Amniotic epithelial cell (primary cell): Measurements from ENCODE around the gene EHMT1.
"Not testable (repeated sequence)": the region's sequence is repeated elsewhere in the genome, so short reads cannot be mapped to it uniquely, and the experiment has no call there.

Experiments used
- DNase-seq: peaks from one replicate; pipeline ENCODE4 v3.0.0-alpha.2; 2010; ENCODE audit warnings: low read depth

Gene EHMT1

DNA sequence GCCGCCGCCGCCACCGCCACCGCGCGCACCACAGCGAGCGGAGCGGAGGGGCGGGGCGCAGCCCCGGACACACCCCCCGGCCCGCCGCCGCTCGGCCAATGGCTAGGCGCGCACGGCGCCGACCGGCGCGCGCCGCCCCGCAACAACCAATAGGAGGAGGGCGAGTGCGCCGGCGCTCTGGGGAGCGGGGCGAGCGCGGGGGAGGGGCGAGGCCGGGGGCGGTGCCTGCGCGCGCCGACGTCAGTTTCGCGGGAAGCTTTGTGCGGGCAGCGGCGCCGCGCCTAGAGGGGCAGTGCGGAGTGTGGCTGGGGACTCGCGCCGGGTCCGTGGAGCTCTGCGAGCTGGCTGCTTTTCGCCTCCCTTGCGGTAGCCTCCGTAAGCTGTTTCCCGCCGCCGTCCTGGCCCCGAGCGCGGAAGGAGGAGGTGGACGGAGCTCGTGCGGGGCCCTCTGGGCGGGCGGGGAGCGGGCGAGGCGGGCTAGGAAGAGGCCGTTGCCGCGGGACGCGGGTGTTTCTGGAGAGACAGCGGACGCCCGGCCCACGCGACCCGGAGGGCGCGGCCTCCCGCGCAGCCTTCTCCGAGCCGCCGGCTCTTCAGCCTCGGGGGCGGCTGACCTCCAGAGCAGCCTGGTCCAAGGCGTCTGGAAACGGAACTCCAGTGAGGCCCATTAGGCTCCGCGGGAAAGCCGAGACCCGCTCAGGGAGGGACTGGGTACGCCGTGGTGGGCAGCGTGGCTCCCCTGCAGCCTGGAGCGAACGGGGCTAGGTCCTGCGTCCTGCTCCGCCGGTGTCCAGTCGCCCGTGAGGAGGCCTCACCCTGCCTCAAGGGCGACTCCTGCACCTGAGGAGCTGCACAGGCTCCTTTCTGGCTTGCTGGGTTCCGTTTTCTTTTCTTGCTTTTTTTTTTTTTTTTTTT lies 28.1 kb upstream of the EHMT1 start, which contains the start of gene ZMYND19:
Gene ZMYND19, minus strand, starts transcription at position 44 of the 915 bp plus-strand sequence. CDS start 249 bp downstream, outside the sequence.
- peak; percentile 72 for DNase-seq

DNA sequence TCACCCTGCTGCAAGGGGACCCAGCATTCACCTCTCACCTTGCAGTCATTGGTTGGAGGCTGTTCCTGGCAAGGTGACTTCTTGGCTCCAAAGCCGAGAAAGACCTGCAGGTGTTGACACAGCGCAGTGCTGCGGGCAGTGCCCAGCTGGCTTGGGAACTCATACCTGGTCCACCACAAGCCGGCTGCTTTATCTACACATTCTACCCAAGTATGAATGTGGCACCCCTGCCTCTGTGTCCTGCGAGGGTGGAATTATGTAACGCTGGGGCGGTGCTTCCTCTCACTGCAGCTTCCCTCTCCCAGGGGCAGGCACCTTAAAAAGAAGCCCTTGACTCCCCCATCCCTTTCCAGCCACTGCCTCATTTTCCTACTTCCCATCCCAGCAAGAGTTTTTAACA lies 26.0 kb upstream of the EHMT1 start:
- no peak for DNase-seq

DNA sequence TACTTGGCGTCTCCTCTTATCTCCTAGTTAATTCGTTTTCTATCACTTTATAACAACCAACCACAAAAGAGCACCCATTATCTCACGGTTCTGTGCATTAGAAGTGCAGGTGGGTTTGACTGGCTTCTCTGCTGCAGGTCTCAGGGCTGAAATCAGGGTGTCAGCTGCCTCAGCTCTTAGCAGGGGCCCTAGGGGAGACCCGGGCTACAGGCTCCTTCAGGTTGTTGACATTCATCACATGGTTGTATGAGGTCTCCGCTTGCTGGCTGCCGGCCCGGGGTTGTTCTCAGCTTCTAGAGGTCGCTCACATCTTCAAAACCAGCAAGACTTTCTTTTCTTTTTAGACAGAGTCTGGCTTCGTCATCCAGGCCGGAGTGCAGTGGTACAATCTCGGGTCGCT lies 25.6 kb upstream of the EHMT1 start:
- no peak for DNase-seq

DNA sequence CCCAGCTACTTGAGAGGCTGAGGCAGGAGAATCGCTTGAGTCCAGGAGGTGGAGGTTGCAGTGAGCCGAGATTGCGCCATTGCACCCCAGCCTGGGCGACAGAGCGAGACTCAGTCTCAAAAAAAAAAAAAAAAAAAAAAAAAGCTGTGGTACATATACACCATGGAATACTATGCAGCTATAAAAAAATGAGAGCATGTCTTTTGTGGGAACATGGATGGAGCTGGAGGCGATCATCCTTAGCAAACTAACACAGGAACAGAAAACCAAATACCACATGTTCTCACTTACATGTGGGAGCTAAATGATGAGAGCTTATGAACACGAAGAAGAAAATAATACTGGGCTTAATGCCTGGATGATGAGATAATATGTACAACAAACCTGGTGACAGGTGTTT lies 22.2 kb upstream of the EHMT1 start:
- not testable (repeated sequence) for DNase-seq

DNA sequence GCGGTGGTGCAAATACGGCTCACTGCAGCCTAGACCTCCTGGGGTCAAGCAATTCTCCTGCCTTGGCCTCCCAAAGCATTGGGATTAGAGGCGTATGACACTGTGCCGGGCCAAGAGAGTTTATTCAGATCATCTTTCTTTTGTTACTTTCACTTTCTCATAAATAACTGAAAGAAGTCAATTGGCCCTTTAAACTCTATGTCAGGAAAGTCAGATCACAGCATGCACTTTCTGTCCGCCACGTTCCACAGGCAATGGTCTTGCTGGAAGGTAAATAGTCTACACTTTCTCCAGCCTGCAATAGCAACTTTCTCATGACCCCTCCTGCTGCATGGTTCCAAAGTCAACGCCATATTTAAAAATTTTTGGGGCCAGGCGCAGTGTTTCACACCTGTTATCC lies 19.9 kb upstream of the EHMT1 start:
- no peak for DNase-seq

DNA sequence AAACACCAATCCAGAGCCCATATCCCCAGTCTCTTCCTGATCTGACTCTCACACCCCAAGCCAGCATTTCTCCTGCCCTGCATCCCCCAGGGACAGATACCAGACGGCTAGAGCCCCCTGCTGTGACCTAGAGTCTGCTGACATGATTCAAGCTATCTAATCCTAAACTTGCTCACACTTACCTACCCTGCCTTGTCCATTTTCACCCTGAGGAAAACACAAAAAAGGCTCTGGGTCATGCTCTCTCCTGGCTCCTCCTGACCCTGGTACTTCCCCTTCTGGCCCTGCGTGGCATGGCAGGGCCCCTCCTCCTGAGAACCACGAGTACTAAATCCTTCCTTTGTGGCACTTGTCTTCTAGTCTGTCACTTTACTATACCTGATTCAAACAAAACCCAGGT lies 16.1 kb upstream of the EHMT1 start:
- no peak for DNase-seq

DNA sequence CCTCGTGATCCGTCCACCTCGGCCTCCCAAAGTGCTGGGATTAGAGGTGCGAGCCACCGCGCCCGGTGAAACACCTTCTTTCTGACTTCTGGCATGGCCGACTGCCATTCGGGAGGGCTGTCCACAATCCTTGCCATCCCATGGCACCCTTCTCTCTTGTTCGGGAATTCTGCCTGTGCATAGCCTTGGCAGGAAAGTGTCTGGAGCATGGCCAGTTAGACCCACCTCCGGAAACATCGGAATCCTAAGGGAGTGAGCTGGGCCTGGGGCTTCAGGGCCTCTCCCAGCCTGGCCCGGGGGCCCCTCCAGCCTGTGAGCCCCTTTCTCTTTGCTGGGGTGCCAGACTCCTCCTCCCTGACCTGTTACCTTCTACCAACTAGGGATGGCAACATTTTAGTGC lies 14.9 kb upstream of the EHMT1 start:
- DNase-seq: no peak

DNA sequence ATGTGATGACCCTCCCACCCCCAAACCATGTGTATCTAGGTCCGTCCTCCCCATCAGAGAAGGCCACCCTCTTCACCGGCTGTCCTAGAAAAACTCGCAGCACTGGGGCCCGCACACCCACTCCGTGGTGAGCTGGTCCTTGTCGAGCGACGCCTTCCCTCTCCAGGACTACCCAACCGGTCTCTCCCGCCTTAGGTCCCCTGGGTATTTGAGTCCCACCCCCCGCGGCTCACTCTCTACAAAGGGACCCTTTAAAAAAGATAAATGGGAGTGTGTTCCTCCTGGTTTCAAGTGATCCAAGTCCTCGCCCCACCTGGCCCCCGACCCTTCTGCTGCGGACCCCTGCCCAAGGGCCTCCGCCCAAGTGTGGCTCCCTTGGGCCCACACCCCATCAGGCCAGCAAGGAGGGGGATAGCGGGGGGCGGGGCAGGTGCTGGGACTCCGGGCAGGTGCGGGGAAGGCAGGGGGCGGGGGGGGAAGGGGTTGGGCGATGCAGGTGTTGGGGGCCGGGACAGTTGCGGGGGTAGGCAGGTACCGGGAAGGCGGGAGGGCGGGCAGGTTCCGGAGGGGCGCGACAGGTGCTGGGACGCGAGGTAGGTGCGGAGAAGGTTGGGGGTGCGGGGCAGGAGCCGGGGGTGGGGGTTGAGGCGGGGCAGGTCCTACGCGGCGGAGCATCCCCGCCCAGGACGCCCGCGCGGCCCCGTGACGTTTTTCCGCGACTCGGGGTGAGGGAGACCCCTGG lies 14.3 kb upstream of the EHMT1 start:
- DNase-seq: no peak

DNA sequence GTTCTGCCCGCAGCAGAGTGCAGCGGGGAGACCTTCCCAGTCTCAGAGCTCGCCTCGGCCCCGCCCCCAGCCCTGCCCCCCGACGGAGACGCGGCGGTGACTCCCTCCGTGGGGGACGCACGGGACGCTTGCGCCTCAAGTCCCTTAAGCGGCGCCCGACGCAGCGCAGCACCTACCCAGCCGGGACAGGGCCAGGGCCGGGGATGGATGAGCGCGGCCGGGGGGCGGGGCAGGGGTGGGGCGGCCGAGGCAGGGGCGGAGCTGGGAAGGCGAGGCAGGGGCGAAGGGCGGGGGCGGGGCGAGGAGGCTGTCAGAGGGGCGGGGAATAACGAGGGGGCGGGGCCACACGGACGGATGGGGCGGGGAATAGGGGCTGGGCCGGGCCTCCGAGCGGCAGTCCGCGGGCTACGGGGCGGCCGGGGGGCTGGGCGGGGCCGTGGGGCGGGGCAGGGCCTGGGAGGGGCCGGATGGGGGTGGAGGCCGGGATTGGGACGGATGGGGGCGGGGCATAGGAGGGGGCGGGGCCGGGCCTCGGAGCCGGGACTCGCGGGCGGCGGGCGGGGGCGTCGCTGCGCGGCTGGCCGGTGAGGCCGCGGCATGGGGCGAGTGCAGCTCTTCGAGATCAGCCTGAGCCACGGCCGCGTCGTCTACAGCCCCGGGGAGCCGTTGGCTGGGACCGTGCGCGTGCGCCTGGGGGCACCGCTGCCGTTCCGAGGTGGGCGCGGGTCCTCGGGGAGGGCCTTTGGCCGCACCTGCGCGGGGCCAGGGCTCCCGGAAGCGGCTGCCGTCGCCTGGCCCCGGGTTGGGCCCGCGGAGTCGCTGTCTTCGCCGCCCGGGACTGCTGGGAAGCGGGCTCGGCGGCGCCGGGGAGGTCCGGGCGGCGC lies 13.4 kb upstream of the EHMT1 start, which contains the start of gene ARRDC1:
Gene ARRDC1, plus strand, starts transcription at position 566 of the 884 bp plus-strand sequence. Its CDS starts 32 bp downstream, at position 598.
- DNase-seq: peak; percentile 70

DNA sequence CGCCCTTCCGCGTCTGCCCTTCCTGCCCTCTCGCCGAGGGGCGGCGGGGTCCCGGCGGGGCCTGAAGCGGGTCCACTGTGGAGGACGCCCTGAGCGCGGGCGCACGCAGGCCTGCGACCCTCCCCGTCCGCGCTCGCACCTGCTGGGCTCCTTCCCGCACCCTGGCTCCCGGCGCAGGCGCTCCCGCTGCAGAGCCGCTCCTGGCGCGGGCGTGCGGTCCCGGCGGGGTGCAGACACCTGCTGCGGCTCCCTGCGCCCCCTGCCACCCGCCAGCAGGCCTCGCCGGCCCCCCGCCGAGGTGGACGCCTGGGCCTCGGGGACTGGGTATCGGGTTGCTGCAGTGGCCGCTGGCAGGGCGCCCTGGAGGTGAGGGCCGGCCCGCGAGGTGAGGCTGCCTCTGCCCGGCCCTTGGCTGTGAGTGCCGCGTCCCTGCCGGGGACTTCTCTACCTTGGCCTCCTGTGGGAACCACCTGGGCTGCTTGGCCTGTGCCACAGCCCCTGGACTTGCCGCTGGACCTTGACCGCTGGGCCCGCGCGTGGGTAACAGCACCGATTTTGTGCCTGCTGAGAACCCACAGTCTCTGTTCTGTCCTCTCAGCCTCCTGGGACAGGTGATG lies 12.7 kb upstream of the EHMT1 start:
- DNase-seq: no peak

DNA sequence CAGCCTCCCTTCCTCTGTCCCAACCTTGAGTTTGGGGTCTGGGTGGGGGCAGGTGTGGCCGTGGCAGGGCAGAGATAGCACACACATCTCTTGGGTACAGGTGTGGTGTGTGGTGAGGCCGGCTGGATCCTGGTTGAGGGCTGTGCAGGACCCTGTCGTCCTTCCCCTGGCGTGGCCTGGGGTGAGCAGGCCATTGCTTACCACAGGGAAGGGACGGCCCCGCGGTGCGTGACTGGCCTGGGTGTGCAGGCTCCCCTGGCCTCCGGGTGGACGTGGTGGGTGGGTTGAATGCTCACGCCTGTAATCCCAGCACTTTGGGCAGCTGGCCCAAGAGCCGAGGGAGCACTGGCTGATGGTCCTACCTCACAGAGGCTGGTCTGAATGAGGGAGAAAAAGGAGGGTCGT lies 12.1 kb upstream of the EHMT1 start:
- no peak for DNase-seq

DNA sequence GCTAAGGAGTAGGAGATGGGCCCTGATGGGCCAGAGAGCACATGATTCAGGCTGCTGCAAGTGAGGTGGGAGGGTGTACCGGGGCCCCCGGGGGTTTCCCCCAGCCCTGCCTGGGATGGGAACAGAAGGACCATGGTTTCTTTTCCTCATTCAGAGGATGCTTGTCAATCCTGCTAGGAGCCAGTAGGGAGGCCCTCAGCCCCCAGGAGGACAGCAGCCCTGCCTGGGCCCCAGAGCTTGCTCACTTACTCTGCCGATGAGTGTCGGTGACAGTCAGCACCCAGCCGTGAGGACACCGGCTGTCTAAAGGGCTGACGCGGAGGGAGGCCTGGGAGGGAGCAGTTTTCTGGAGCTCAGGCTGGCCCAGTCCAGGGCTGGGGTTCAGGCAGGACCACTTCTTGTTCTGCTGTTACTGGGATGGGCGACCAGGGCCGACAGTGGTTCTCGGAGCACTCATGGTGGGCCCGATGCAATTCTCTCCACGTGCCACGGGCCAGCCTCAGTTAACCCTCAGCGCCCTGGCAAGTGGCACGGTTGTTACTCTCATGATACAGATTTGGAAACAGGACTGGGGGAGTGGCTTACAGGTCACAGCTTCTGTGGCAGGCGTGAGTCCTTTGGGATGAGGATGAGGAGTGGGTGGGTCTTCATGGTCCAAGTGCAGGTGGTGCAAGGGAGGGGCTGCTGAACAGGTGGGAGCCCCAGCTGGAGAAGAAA lies 11.5 kb upstream of the EHMT1 start:
- DNase-seq: no peak

DNA sequence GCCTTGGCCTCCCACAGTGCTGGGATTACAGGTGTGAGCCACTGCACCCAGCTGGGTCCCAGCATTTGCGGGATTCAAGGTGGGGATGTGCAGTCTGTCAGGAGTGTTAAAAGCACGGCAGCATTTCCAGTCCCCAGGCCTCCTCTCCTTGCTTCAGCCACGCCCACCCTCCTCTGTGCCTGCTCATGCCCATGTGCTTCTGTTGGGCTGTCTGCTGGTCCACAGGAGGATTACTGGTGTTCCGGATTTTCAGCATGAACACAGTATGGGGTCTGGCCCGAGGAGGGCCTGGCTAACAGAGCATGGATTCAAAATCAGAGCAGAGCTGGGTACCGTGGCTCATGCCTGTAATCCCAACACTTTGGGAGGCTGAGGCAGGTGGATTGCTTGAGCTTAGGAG lies 7.9 kb upstream of the EHMT1 start:
- no peak for DNase-seq

DNA sequence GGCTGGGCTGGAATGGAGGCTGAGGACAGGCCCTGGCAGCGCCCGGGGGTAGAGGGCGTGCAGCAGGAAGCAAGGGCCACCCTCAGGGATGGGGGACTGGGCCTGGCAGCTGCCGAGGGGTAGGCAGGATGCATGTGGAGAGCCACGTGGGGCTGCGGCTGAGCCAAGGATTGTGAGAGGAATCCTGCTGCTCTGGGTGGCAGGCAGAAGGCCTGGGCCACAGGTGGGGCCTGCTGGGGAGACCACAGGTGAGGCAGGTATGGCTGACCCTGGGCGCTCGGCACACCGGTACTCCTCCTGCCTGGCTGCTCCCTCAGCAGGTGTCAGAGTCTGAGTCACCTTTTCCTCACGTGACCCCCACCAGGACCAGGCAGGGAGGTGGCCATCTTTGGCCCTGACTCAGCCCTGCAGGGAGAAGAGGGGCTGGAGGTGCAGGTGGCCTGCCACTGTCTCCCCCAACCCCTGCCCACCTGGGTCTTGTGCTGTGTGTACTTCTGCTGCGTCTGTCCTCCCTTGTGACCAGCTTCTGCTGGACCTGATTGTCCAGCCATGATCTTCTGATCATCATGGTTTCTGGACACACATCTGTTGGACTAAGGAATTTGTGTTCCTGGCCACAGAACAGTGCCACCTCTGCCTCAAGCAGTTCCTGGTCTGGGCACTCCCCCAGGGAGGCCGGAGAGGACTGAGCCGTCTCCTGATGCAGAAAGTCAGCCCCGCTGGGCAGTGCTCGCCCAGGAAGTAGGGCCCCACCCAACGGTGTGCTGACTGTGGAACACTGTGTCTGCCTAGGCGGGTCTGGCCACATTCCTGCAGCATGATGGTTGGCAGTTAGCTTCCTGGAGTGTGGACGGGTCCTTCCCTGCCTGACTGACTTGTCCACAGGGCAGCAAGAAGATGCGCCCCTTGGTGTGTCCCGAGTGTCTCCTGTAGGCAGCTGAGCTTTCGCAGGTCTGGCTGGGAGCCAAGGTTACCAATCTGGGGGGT lies 6.9 kb upstream of the EHMT1 start:
- peak; percentile 78 for DNase-seq

DNA sequence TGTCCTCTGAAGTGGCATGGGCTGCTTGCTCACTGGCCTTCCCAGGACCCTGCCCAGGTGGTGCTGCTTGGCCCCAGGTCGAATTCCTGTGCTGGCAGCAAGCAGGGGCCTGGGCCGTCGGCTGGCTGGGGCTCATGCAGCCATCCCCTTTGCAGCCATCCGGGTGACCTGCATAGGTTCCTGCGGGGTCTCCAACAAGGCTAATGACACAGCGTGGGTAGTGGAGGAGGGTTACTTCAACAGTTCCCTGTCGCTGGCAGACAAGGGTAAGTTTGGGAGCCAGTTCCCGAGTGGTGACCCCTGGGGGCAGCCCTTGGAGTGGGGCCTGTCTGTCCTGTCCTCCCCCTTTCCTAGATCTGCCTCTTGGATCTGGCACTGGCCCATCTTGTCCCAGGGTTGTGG lies 6.1 kb upstream of the EHMT1 start:
- DNase-seq: no peak

DNA sequence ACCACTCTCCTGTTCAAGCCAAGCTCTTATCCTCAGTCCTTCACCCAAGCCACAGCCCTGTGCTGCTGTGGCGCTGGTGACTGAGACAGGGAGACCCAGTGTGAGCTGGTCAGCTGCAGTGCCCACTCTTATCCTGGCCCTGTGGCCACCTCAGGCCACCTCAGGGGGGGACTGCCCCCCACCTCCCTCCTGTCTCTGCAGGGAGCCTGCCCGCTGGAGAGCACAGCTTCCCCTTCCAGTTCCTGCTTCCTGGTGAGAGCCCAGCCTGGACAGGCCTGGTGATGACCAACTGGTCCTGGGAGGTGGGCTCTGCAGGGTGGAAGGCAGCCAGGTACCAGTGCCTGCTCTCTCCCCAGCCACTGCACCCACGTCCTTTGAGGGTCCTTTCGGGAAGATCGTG lies 5.5 kb upstream of the EHMT1 start:
- DNase-seq: no peak

DNA sequence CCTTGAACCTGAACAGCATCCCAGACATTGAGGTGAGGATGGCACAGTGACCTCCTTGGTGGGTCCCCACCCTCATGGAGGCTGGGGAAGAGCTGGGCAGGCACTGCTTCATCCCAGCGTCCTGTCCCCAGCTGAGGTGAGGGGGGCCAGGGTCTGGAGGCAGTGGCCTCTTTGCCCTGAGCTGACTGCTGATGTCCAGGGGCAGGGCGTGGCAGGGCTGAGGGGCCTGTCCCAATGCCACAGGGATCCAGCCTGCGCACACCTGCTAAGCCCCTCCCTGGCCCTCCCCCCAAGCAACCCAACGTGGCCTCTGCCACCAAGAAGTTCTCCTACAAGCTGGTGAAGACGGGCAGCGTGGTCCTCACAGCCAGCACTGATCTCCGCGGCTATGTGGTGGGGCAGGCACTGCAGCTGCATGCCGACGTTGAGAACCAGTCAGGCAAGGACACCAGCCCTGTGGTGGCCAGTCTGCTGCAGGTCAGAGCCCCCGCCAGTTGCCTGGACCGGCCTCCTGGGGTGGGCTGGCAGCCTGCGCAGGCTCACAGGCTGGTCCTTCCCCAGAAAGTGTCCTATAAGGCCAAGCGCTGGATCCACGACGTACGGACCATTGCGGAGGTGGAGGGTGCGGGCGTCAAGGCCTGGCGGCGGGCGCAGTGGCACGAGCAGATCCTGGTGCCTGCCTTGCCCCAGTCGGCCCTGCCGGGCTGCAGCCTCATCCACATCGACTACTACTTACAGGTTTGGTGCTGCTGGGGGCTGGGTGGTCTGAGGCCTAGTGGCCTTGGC lies 4.9 kb upstream of the EHMT1 start:
- no peak for DNase-seq

DNA sequence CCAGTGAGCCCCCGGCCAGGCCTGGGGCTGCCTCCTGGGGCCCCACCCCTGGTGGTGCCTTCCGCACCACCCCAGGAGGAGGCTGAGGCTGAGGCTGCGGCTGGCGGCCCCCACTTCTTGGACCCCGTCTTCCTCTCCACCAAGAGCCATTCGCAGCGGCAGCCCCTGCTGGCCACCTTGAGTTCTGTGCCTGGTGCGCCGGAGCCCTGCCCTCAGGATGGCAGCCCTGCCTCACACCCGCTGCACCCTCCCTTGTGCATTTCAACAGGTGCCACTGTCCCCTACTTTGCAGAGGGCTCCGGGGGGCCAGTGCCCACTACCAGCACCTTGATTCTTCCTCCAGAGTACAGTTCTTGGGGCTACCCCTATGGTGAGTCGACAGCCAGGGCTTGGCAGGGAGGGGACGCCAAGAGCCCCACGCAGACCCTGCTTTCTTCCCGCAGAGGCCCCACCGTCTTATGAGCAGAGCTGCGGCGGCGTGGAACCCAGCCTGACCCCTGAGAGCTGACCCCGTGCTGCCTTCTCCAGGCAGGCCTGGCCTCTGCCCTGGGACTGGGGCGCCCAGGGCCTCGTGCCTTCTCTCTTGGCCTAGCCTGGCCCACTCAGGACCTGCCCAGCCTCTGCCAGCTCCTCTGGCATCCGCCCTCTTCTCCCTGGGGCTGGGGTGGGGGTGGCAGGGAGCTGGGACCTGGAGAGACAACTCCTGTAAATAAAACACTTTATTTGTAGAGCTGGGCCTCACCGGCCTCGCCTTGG lies 4.0 kb upstream of the EHMT1 start:
- DNase-seq: no peak
